Measurements from ENCODE around the gene PTPN4. TPM values are rescaled to one million over a fixed set of nuclear protein-coding genes. Genes with fewer than 3 reads are reported as not detected.

The PTPN4 gene
- total and polyA plus RNA-seq, 10 of the 15 experiments (the other 5 are each of a cell fraction or from before 2014, with no cell fraction given): 5.0 to 29.7 (median 23.7) TPM

DNA sequence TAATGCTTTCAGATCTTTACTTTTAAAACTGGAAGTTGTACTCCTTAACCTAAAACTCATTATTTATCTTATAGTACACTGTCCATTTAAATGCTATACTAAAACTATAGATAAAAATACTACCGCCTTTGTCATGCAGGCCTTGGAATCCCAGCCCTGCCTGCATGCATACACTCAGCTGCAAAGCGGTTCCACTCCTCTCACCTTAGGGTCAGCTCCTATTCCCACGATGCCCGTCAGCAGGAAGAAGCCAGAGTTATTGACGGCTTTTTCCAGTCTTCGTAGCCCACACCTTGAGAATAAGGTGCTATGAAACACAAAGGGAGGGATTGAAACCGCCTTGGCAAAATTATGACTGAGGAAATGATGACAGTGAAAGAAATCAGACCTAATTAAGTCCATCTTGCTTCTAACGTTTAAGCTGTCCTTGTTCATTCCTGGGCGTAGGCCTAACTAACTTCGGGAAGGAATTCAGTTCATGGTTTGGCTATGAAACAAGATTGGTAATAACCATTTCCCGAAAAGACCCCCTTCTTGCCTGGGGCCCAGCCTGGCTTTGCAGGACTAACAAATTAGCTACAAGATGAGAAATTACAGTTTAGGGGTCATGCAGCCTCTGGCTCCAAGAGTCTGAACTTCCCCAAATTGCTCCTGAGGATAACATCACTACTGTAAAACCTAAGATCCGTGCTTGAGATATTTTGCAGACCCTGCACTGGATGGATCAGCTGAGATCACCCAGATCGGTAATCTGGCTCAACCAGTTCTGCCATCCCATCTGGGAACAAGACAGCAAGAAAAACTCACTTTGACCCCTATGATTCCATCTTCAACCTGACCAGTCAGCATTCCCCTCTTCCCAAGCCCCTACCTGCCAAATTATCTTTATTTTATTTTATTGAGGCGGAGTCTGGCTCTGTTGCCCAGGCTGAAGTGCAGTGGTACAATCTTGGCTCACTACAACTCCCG, 270.2 kb downstream of the PTPN4 start:
- DNase-seq (ENCODE audit: low read depth, low spot score) (no peak), ATAC-seq (no peak), FAIRE-seq (no peak)
- H4K20me1 ChIP-seq (ENCODE audit: control insufficient read depth, insufficient read depth): no peaks in the 10 kb centered on the region
- ChIA-PET POLR2A (no interaction called here), RAD21 (ENCODE audit: unreplicated experiment) (no interaction called here), CTCF (no interaction called here), SMC1A (ENCODE audit: uncharacterized antibody, unreplicated experiment) (interaction anchor here (0.8 to 1.4 kb wide), 2 partner anchors 10 to 19 kb away, joined by 3 to 4 read pairs; no protein-coding TSS in a partner anchor)
- no TSS peak for BruUV-seq (replicated peaks)
- no peaks in the 10 kb centered on the region for H3K36me3 ChIP-seq (ENCODE audit: control insufficient read depth in 2 of 2, insufficient read depth in 2 of 2, low read length in 1 of 2)
- in situ Hi-C loops (cut with MboI): no loop called here
- H3K4me3 ChIP-seq: no peak overlapping the region
- no peak overlapping the region for H3K4me2 ChIP-seq (ENCODE audit: control insufficient read depth, insufficient read depth)
- H3K27me3 ChIP-seq (replicated peaks in 1 of 2; ENCODE audit: control insufficient read depth in 2 of 2, insufficient read depth in 2 of 2, low read length in 1 of 2): no peaks in the 10 kb centered on the region
- no peaks in the 10 kb centered on the region for H3K79me2 ChIP-seq (ENCODE audit: control insufficient read depth, insufficient read depth, low read length)
- TF ChIP-seq RFX5 (IDR thresholded peaks at IDR 0.05; ENCODE audit: low read depth, low read length): no peak
- TF ChIP-seq TCF3 (IDR thresholded peaks at IDR 0.05; ENCODE audit: borderline replicate concordance, insufficient read depth, low read depth, low read length): no peak
- TF ChIP-seq CHD4 (IDR thresholded peaks at IDR 0.05): no peak
- no peak for TF ChIP-seq GATAD2B (conservative IDR thresholded peaks at IDR 0.05; ENCODE audit: low read depth)
- no peak for TF ChIP-seq EED (IDR thresholded peaks at IDR 0.05; ENCODE audit: low read depth)
- no peak for TF ChIP-seq RCOR1 (conservative IDR thresholded peaks at IDR 0.05; ENCODE audit: low read depth, low read length)
- TF ChIP-seq HDGF (IDR thresholded peaks at IDR 0.05): no peak
- no peak for TF ChIP-seq E4F1 (IDR thresholded peaks at IDR 0.05; ENCODE audit: borderline replicate concordance, partially characterized antibody)
- TF ChIP-seq TCF12 (IDR thresholded peaks at IDR 0.05; ENCODE audit: low read depth, low read length): no peak
- no peak for TF ChIP-seq CREM (IDR thresholded peaks at IDR 0.05; ENCODE audit: low read depth)
- no peak for TF ChIP-seq IRF5 (IDR thresholded peaks at IDR 0.05; ENCODE audit: borderline replicate concordance)
- TF ChIP-seq ZNF384 (IDR thresholded peaks at IDR 0.05; ENCODE audit: borderline replicate concordance, low read depth, low read length): no peak
- no peak for TF ChIP-seq BCLAF1 (IDR thresholded peaks at IDR 0.05)
- WGBS (ENCODE audit: insufficient coverage, insufficient replicate concordance, low lambda C conversion rate, missing lambda C conversion rate): 60% methylated on average over 15 of the region's 15 CpGs
- H3K4me1 ChIP-seq (ENCODE audit: control insufficient read depth, insufficient read depth, low read length): no peaks in the 10 kb centered on the region; the same call in 1 of the 2 replicates
- no peak overlapping the region for H3K9ac ChIP-seq (ENCODE audit: control insufficient read depth, insufficient read depth, low read length)
- peaks cover 1% of the 10 kb centered on the region; the same call in 2 of the 3 replicates for H3K9me3 ChIP-seq (replicated peaks; ENCODE audit: control insufficient read depth, insufficient read depth, low read length)
- no peak overlapping the region for H3K27ac ChIP-seq (ENCODE audit: control insufficient read depth, insufficient read depth)
- H2AFZ ChIP-seq (ENCODE audit: control insufficient read depth, low read depth, low read length): no peak overlapping the region
- intact Hi-C loops (cut with micrococcal nuclease; ENCODE audit: unreplicated experiment): no loop called here

All from GM12878 (cell line).